SK-N-SH treated with all-trans-retinoic acid at 6 μM for 48 hours (cell line): ENCODE results near the gene CTTNBP2.

ENCODE experiments used
- ATAC-seq: fragments of 200-7000 bp; cut with Tn5 transposase; 3 replicates; pipeline ENCODE4 v1.9.1; 2020; ENCODE audit warnings: mild to moderate bottlenecking, moderate library complexity
- ARNTL ChIP-seq: fragments of 450-650 bp; formaldehyde crosslinking; IDR thresholded peaks from 2 replicates; pipeline ENCODE4 v1.5.0; 2020; ENCODE audit warnings: low read depth, mild to moderate bottlenecking, moderate library complexity, borderline replicate concordance
- BACH2 ChIP-seq: fragments of 250-450 bp; sonication (Bioruptor Pico); IDR thresholded peaks from 2 replicates; pipeline ENCODE4 v1.9.0; 2021; ENCODE audit warnings: mild to moderate bottlenecking, borderline replicate concordance
- CSRNP3 ChIP-seq: fragments of 250-450 bp; sonication (Bioruptor Pico); IDR thresholded peaks from 2 replicates; pipeline ENCODE4 v1.5.1; 2021; ENCODE audit warnings: mild to moderate bottlenecking, moderate library complexity
- ESRRG ChIP-seq: fragments of 250-450 bp; sonication (Bioruptor Pico); IDR thresholded peaks from 2 replicates; pipeline ENCODE4 v1.6.1; 2021; ENCODE audit warnings: mild to moderate bottlenecking
- GLIS3 ChIP-seq: fragments of 250-450 bp; sonication (Bioruptor Pico); IDR thresholded peaks from 2 replicates; pipeline ENCODE4 v1.5.0; 2020; ENCODE audit warnings: mild to moderate bottlenecking, moderate library complexity
- ISL1 ChIP-seq: fragments of 250-450 bp; sonication (Bioruptor Pico); IDR thresholded peaks from 2 replicates; pipeline ENCODE4 v2.1.2; 2022; ENCODE audit warnings: mild to moderate bottlenecking, moderate library complexity
- OSR1 ChIP-seq: fragments of 250-450 bp; sonication (Bioruptor Pico); IDR thresholded peaks from 2 replicates; pipeline ENCODE4 v1.8.0; 2022; ENCODE audit warnings: moderate library complexity, mild to moderate bottlenecking, inconsistent platforms
- PATZ1 ChIP-seq: fragments of 250-450 bp; sonication (Bioruptor Pico); IDR thresholded peaks from 2 replicates; pipeline ENCODE4 v1.8.0; 2020; ENCODE audit warnings: mild to moderate bottlenecking, moderate library complexity, borderline replicate concordance
- PPARA ChIP-seq: fragments of 250-450 bp; sonication (Bioruptor Pico); IDR thresholded peaks from 2 replicates; pipeline ENCODE4 v1.5.0; 2020; ENCODE audit warnings: mild to moderate bottlenecking, borderline replicate concordance
- RARB ChIP-seq: fragments of 250-450 bp; sonication (Bioruptor Pico); IDR thresholded peaks from 2 replicates; pipeline ENCODE4 v1.8.0; 2021; ENCODE audit warnings: mild to moderate bottlenecking, moderate library complexity
- TCF4 ChIP-seq: fragments of 250-450 bp; sonication (Bioruptor Pico); IDR thresholded peaks from 2 replicates; pipeline ENCODE4 v1.8.0; 2021; ENCODE audit warnings: mild to moderate bottlenecking, moderate library complexity, borderline replicate concordance
- TOX ChIP-seq: fragments of 250-450 bp; sonication (Bioruptor Pico); IDR thresholded peaks from 2 replicates; pipeline ENCODE4 v1.8.0; 2021; ENCODE audit warnings: mild to moderate bottlenecking, moderate library complexity, borderline replicate concordance
- ZC3H10 ChIP-seq: fragments of 250-450 bp; sonication (Bioruptor Pico); IDR thresholded peaks from 2 replicates; pipeline ENCODE4 v1.5.1; 2021; ENCODE audit warnings: mild to moderate bottlenecking, moderate library complexity
- ZFP3 ChIP-seq: fragments of 250-450 bp; sonication (Bioruptor Pico); IDR thresholded peaks from 2 replicates; pipeline ENCODE4 v1.5.0; 2020; ENCODE audit warnings: mild to moderate bottlenecking, moderate library complexity
- ZNF565 ChIP-seq: fragments of 450-650 bp; formaldehyde crosslinking; conservative IDR thresholded peaks from 2 replicates; pipeline ENCODE4 v1.5.0; 2020; ENCODE audit warnings: low read depth, mild to moderate bottlenecking, moderate library complexity
- ZNF70 ChIP-seq: fragments of 450-650 bp; formaldehyde crosslinking; IDR thresholded peaks from 2 replicates; pipeline ENCODE4 v1.5.0; 2020; ENCODE audit warnings: mild to moderate bottlenecking, moderate library complexity
- TF ChIP-seq, protein P1 (sequence below): fragments of 250-450 bp; sonication (Bioruptor Pico); IDR thresholded peaks from 2 replicates; pipeline ENCODE4 v1.5.1; 2020; ENCODE audit warnings: low read depth, mild to moderate bottlenecking, moderate library complexity
- TF ChIP-seq, protein P2 (sequence below): fragments of 250-450 bp; sonication (Bioruptor Pico); IDR thresholded peaks from 2 replicates; pipeline ENCODE4 v1.5.0; 2020; ENCODE audit warnings: mild to moderate bottlenecking, moderate library complexity
- TF ChIP-seq, protein P3 (sequence below): fragments of 250-450 bp; sonication (Bioruptor Pico); IDR thresholded peaks from 2 replicates; pipeline ENCODE4 v1.8.0; 2021; ENCODE audit warnings: low read depth, mild to moderate bottlenecking, moderate library complexity, borderline replicate concordance

Gene CTTNBP2

DNA sequence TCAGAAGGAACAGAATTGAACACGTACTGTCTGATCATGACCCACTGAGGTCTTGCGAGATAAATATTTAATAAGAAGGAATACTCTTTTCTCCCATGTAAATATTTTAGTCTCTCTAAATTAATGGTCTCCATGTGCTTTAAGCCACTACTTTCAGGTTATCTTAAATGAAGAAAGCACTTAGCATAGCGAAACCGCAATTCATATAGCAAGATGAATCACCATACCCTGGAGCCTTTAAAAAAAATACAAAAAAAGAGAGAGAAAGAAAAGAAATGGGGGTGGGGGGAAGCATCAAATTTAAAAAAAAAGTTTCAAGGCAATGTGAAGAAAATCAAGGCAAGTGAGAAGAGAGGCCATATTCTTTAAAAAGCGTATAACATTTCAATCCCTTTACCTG is 82.5 kb downstream of the CTTNBP2 start:
- ATAC-seq: no peak
- TF ChIP-seq ISL1 (CRISPR knock-in tag): no peak
- TF ChIP-seq GLIS3 (CRISPR knock-in tag): no peak
- no peak for TF ChIP-seq ZC3H10 (CRISPR knock-in tag)
- no peak for TF ChIP-seq ZNF70 (CRISPR knock-in tag)
- no peak for TF ChIP-seq ARNTL
- TF ChIP-seq ESRRG (CRISPR knock-in tag): no peak
- no peak for TF ChIP-seq BACH2 (CRISPR knock-in tag)
- TF ChIP-seq ZNF565 (CRISPR knock-in tag): no peak
- TF ChIP-seq RARB: no peak

DNA sequence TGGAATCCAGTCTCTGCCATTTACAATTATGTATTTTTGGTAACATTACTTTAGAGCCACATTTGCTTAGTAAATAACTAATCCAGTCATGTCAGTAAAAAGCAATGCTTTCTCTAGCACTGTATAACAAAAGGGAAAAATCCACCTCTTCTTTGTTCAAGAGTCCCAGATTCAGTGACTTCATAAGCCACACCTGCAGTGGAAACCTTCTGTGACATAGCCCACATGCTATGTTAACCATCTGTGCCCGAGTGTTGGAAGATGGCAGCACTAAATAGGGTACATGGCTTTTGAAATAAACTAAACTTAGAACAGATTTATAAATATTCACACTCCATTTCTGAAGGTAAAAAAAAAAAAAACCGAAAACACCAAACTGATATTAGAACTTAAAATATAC is 83.0 kb downstream of the CTTNBP2 start:
- no peak for ATAC-seq

DNA sequence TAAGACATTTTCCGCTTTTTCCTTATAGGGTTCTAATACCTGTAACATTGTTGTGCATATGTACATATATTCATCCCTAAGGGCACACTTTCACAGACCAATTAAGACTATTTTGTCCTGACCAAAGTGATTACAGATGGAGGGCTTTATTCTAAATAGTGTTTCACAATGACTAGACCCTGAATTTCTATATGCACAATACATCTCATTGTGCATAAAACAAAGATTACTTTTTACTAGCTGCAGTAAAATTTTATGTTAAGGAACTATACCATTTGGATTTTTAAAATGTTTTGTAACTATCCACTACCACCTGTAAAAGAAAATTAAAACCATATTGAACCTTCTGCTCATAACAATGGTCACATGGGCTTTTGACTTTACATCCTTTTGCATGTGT is 87.8 kb downstream of the CTTNBP2 start:
- ATAC-seq: no peak
- TF ChIP-seq, protein P1, sequence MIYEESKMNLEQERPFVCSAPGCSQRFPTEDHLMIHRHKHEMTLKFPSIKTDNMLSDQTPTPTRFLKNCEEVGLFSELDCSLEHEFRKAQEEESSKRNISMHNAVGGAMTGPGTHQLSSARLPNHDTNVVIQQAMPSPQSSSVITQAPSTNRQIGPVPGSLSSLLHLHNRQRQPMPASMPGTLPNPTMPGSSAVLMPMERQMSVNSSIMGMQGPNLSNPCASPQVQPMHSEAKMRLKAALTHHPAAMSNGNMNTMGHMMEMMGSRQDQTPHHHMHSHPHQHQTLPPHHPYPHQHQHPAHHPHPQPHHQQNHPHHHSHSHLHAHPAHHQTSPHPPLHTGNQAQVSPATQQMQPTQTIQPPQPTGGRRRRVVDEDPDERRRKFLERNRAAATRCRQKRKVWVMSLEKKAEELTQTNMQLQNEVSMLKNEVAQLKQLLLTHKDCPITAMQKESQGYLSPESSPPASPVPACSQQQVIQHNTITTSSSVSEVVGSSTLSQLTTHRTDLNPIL (CRISPR knock-in tag): no peak
- TF ChIP-seq RARB (no peak), OSR1 (CRISPR knock-in tag) (no peak), PATZ1 (CRISPR knock-in tag) (no peak), TCF4 (CRISPR knock-in tag) (no peak), ZNF565 (CRISPR knock-in tag) (no peak), ISL1 (CRISPR knock-in tag) (no peak), PPARA (CRISPR knock-in tag) (no peak), ZFP3 (no peak), ESRRG (CRISPR knock-in tag) (no peak), GLIS3 (CRISPR knock-in tag) (no peak), ZNF70 (CRISPR knock-in tag) (no peak)
- TF ChIP-seq, protein P2, sequence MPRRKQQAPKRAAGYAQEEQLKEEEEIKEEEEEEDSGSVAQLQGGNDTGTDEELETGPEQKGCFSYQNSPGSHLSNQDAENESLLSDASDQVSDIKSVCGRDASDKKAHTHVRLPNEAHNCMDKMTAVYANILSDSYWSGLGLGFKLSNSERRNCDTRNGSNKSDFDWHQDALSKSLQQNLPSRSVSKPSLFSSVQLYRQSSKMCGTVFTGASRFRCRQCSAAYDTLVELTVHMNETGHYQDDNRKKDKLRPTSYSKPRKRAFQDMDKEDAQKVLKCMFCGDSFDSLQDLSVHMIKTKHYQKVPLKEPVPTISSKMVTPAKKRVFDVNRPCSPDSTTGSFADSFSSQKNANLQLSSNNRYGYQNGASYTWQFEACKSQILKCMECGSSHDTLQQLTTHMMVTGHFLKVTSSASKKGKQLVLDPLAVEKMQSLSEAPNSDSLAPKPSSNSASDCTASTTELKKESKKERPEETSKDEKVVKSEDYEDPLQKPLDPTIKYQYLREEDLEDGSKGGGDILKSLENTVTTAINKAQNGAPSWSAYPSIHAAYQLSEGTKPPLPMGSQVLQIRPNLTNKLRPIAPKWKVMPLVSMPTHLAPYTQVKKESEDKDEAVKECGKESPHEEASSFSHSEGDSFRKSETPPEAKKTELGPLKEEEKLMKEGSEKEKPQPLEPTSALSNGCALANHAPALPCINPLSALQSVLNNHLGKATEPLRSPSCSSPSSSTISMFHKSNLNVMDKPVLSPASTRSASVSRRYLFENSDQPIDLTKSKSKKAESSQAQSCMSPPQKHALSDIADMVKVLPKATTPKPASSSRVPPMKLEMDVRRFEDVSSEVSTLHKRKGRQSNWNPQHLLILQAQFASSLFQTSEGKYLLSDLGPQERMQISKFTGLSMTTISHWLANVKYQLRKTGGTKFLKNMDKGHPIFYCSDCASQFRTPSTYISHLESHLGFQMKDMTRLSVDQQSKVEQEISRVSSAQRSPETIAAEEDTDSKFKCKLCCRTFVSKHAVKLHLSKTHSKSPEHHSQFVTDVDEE (CRISPR knock-in tag): no peak
- TF ChIP-seq, protein P3, sequence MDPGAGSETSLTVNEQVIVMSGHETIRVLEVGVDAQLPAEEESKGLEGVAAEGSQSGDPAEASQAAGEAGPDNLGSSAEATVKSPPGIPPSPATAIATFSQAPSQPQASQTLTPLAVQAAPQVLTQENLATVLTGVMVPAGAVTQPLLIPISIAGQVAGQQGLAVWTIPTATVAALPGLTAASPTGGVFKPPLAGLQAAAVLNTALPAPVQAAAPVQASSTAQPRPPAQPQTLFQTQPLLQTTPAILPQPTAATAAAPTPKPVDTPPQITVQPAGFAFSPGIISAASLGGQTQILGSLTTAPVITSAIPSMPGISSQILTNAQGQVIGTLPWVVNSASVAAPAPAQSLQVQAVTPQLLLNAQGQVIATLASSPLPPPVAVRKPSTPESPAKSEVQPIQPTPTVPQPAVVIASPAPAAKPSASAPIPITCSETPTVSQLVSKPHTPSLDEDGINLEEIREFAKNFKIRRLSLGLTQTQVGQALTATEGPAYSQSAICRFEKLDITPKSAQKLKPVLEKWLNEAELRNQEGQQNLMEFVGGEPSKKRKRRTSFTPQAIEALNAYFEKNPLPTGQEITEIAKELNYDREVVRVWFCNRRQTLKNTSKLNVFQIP: no peak

More for the DNA sequence above, 83.0 kb downstream of the CTTNBP2 start:
- TF ChIP-seq TOX (CRISPR knock-in tag): no peak
- no peak for TF ChIP-seq PPARA (CRISPR knock-in tag)
- no peak for TF ChIP-seq ZNF565 (CRISPR knock-in tag)
- no peak for TF ChIP-seq TCF4 (CRISPR knock-in tag)
- TF ChIP-seq CSRNP3 (CRISPR knock-in tag): no peak
- TF ChIP-seq, protein P3: no peak
- TF ChIP-seq ZC3H10 (CRISPR knock-in tag): no peak
- TF ChIP-seq ESRRG (CRISPR knock-in tag): no peak
